ENCODE data around the gene ANXA6.

Gene ANXA6

GRCh38 chr5:151147033-151147432 is 10.5 kb downstream of the ANXA6 start:
- no peak for DNase-seq (ENCODE audit: low read depth)
- TF ChIP-seq CTCF (IDR thresholded peaks at IDR 0.05; ENCODE audit: control insufficient read depth, insufficient read depth, low read depth, low read length, missing control alignments), result no peak
- H3K4me3 ChIP-seq (ENCODE audit: control insufficient read depth, low read depth, low read length), result no peak overlapping the region

- no peak for DNase-seq (ENCODE audit: low read depth)
- no peak overlapping the region for H3K4me3 ChIP-seq (ENCODE audit: control insufficient read depth, low read depth, low read length)
- no peak for TF ChIP-seq CTCF (IDR thresholded peaks at IDR 0.05; ENCODE audit: control insufficient read depth, insufficient read depth, low read depth, low read length, missing control alignments)
Measured at GRCh38 chr5:151146061-151146460, 11.5 kb downstream of the ANXA6 start.

- no peak for DNase-seq (ENCODE audit: low read depth)
- H3K4me3 ChIP-seq (ENCODE audit: control insufficient read depth, low read depth, low read length), result no peak overlapping the region
- no peak for TF ChIP-seq CTCF (IDR thresholded peaks at IDR 0.05; ENCODE audit: control insufficient read depth, insufficient read depth, low read depth, low read length, missing control alignments)
Measured at GRCh38 chr5:151144922-151145321, 12.7 kb downstream of the ANXA6 start.

- no peak for TF ChIP-seq CTCF (IDR thresholded peaks at IDR 0.05; ENCODE audit: control insufficient read depth, insufficient read depth, low read depth, low read length, missing control alignments)
- H3K4me3 ChIP-seq (ENCODE audit: control insufficient read depth, low read depth, low read length), result no peak overlapping the region
- DNase-seq (ENCODE audit: low read depth), result no peak
Measured at GRCh38 chr5:151144275-151144674, 13.3 kb downstream of the ANXA6 start.

GRCh38 chr5:151143645-151144044 is 13.9 kb downstream of the ANXA6 start:
- no peak for DNase-seq (ENCODE audit: low read depth)
- TF ChIP-seq CTCF (IDR thresholded peaks at IDR 0.05; ENCODE audit: control insufficient read depth, insufficient read depth, low read depth, low read length, missing control alignments), result no peak
- H3K4me3 ChIP-seq (ENCODE audit: control insufficient read depth, low read depth, low read length), result no peak overlapping the region

GRCh38 chr5:151142933-151143332 is 14.6 kb downstream of the ANXA6 start:
- DNase-seq (ENCODE audit: low read depth), result no peak
- TF ChIP-seq CTCF (IDR thresholded peaks at IDR 0.05; ENCODE audit: control insufficient read depth, insufficient read depth, low read depth, low read length, missing control alignments), result no peak
- H3K4me3 ChIP-seq (ENCODE audit: control insufficient read depth, low read depth, low read length), result no peak overlapping the region

GRCh38 chr5:151141535-151141934 is 16.0 kb downstream of the ANXA6 start:
- TF ChIP-seq CTCF (IDR thresholded peaks at IDR 0.05; ENCODE audit: control insufficient read depth, insufficient read depth, low read depth, low read length, missing control alignments), result no peak
- H3K4me3 ChIP-seq (ENCODE audit: control insufficient read depth, low read depth, low read length), result no peak overlapping the region
- DNase-seq (ENCODE audit: low read depth), result no peak
